Peyer's patch (tissue), 4 donors: ENCODE measurements around the gene PLCXD1.
"Not testable (repeated sequence)": the region's sequence is repeated elsewhere in the genome, so short reads cannot be mapped to it uniquely, and the experiment has no call there.

Experiments used
- POLR2A ChIP-seq, 2 donors: fragments of 450-650 bp; IDR thresholded peaks; one replicate each; pipeline ENCODE4 v1.5.1; 2017; ENCODE audit warnings: antibody characterized with exemption in 2 of 2, mild to moderate bottlenecking in 2 of 2, moderate library complexity in 2 of 2
- TF ChIP-seq, protein P1 (sequence below), 6 experiments: fragments of 450-650 bp in 4 of 6; fragments of 200-600 bp in 2 of 6; sonication (generic) in 1 of 6; IDR thresholded peaks; one replicate each; pipeline ENCODE4 v1.5.1; 2017 to 2019; ENCODE audit warnings: antibody characterized with exemption in 6 of 6, mild to moderate bottlenecking in 3 of 6, moderate library complexity in 1 of 6

DNA sequence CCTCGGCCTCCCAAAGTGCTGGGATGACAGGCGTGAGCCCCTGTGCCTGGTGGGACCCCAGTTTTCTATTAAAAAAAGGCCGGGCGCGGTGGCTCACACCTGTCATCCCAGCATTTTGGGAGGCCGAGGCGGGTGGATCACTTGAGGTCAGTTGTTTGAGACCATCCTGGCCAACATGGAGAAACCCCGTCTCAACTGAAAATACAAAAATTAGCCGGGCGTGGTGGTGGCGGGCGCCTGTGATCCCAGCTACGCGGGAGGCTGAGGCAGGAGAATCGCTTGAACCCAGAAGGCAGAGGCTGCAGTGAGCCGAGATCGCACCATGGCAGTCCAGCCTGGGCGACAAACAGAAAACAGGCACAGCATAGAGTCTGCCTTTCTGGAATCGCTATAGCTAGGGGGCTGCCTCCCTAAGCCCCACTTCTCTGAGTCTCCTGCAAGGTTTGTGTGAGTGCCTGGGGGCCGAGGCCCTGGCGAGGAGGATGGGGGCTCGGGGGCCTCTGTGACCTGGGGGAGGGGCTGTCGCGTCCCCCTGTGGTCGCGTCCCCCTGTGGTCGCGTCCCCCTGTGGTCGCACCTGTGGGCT, 49.1 kb downstream of the PLCXD1 start:
- TF ChIP-seq, protein P1, sequence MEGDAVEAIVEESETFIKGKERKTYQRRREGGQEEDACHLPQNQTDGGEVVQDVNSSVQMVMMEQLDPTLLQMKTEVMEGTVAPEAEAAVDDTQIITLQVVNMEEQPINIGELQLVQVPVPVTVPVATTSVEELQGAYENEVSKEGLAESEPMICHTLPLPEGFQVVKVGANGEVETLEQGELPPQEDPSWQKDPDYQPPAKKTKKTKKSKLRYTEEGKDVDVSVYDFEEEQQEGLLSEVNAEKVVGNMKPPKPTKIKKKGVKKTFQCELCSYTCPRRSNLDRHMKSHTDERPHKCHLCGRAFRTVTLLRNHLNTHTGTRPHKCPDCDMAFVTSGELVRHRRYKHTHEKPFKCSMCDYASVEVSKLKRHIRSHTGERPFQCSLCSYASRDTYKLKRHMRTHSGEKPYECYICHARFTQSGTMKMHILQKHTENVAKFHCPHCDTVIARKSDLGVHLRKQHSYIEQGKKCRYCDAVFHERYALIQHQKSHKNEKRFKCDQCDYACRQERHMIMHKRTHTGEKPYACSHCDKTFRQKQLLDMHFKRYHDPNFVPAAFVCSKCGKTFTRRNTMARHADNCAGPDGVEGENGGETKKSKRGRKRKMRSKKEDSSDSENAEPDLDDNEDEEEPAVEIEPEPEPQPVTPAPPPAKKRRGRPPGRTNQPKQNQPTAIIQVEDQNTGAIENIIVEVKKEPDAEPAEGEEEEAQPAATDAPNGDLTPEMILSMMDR (IDR thresholded peaks at IDR 0.05) = not testable (repeated sequence)
- not testable (repeated sequence) for TF ChIP-seq POLR2A (IDR thresholded peaks at IDR 0.05)
